Measurements from ENCODE around the gene ZNF680.

DNA sequence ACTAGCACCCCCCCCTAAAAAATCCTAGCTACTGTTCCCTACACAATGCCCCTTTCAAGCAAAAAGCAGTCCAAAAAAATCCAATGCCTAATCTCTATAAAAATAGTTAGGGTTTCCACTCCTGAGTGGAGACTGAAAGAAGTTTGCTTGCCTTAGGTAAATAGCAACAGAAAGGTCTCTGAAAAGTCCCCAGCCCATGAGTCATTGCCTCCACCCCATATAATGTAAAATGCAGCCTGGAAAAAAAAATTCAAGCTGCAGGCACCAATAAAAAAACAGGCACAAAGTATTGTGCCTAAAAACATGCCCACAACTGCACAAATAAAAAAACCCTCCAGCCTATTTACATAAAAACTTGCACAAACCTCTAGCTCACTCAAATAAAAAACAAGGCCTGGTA is 47.5 kb downstream of the ZNF680 start:
- no peak for TF ChIP-seq POLR2A (IDR thresholded peaks at IDR 0.05)
- TF ChIP-seq, protein P1, sequence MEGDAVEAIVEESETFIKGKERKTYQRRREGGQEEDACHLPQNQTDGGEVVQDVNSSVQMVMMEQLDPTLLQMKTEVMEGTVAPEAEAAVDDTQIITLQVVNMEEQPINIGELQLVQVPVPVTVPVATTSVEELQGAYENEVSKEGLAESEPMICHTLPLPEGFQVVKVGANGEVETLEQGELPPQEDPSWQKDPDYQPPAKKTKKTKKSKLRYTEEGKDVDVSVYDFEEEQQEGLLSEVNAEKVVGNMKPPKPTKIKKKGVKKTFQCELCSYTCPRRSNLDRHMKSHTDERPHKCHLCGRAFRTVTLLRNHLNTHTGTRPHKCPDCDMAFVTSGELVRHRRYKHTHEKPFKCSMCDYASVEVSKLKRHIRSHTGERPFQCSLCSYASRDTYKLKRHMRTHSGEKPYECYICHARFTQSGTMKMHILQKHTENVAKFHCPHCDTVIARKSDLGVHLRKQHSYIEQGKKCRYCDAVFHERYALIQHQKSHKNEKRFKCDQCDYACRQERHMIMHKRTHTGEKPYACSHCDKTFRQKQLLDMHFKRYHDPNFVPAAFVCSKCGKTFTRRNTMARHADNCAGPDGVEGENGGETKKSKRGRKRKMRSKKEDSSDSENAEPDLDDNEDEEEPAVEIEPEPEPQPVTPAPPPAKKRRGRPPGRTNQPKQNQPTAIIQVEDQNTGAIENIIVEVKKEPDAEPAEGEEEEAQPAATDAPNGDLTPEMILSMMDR (IDR thresholded peaks at IDR 0.05), result no peak

Measured in breast epithelium (tissue), 3 donors.